Peyer's patch (tissue), 4 donors: ENCODE measurements around the gene CDC42BPG. TPM values are rescaled to one million over a fixed set of nuclear protein-coding genes. Genes with fewer than 3 reads are reported as not detected.

Source experiments
- DNase-seq, 3 donors: peaks; one replicate each; pipeline ENCODE4 v3.0.0-alpha.2; 2017 to 2019
- H3K27ac ChIP-seq, 4 donors: fragments of 200-600 bp; sonication (generic); one replicate each; pipeline ENCODE4 v1.5.1; 2016 to 2019
- H3K27me3 ChIP-seq, 2 donors: fragments of 200-600 bp; sonication (generic); one replicate each; pipeline ENCODE4 v1.5.1; 2019
- H3K36me3 ChIP-seq, 3 donors: fragments of 200-600 bp; sonication (generic); one replicate each; pipeline ENCODE4 v1.5.1; 2016 to 2019
- H3K4me1 ChIP-seq, 4 donors: fragments of 200-600 bp; sonication (generic); one replicate each; pipeline ENCODE4 v1.5.1; 2016 to 2019
- H3K4me3 ChIP-seq, 4 donors: fragments of 200-600 bp; sonication (generic); 1 replicate in 3 of 4; 2 replicates in 1 of 4; pipeline ENCODE4 v1.5.1; 2016 to 2019; ENCODE audit warnings: mild to moderate bottlenecking in 1 of 4
- H3K9me3 ChIP-seq, 4 donors: fragments of 200-600 bp; sonication (generic); one replicate each; pipeline ENCODE4 v1.5.1; 2016 to 2019; ENCODE audit warnings: mild to moderate bottlenecking in 1 of 4
- CTCF ChIP-seq, 6 experiments: fragments of 450-650 bp in 4 of 6; fragments of 200-600 bp in 2 of 6; sonication (generic) in 1 of 6; IDR thresholded peaks; one replicate each; pipeline ENCODE4 v1.5.1; 2017 to 2019; ENCODE audit warnings: antibody characterized with exemption in 6 of 6, mild to moderate bottlenecking in 3 of 6, moderate library complexity in 1 of 6
- POLR2A ChIP-seq, 2 donors: fragments of 450-650 bp; IDR thresholded peaks; one replicate each; pipeline ENCODE4 v1.5.1; 2017; ENCODE audit warnings: antibody characterized with exemption in 2 of 2, mild to moderate bottlenecking in 2 of 2, moderate library complexity in 2 of 2
- total RNA-seq, 4 donors: library from RNA; depleted of rRNA; stranded (reverse); fragments of >200 nt; gene quantifications; one replicate each; pipeline ENCODE4 v1.1.0, GENCODE V29; 2016

The CDC42BPG gene
- total RNA-seq, 4 donors from 2014 or later, result 25.6 to 78.6 (median 52.1) TPM

- DNase-seq, result no peak
- Histone ChIP-seq H3K27ac (no peak overlapping the region), H3K27me3 (no peaks in the 10 kb centered on the region), H3K9me3 (no peaks in the 10 kb centered on the region), H3K4me3 (no peak overlapping the region), H3K36me3 (peaks cover 0 to 84% (median 0%) of the 10 kb centered on the region in 3 donors), H3K4me1 (no peaks in the 10 kb centered on the region)
- no peak for TF ChIP-seq CTCF (IDR thresholded peaks at IDR 0.05)
- no peak for TF ChIP-seq POLR2A (IDR thresholded peaks at IDR 0.05)
These were observed 13.0 kb downstream of the CDC42BPG start for GRCh38 chr11:64831411-64831891.

GRCh38 chr11:64829536-64830251, 14.8 kb downstream of the CDC42BPG start:
- no peaks in the 10 kb centered on the region for H3K4me1 ChIP-seq
- no peak for DNase-seq
- no peaks in the 10 kb centered on the region for H3K9me3 ChIP-seq
- H3K4me3 ChIP-seq, result no peak overlapping the region
- TF ChIP-seq POLR2A (IDR thresholded peaks at IDR 0.05) (no peak), CTCF (IDR thresholded peaks at IDR 0.05) (no peak)
- peaks cover 0 to 77% (median 0%) of the 10 kb centered on the region in 3 donors for H3K36me3 ChIP-seq
- H3K27ac ChIP-seq, result no peak overlapping the region
- no peaks in the 10 kb centered on the region for H3K27me3 ChIP-seq

- Histone ChIP-seq H3K27ac (no peak overlapping the region), H3K36me3 (peaks cover 0 to 57% (median 0%) of the 10 kb centered on the region in 3 donors), H3K9me3 (no peaks in the 10 kb centered on the region), H3K4me1 (no peaks in the 10 kb centered on the region), H3K27me3 (no peaks in the 10 kb centered on the region), H3K4me3 (no peak overlapping the region)
- TF ChIP-seq CTCF (IDR thresholded peaks at IDR 0.05), result no peak
- TF ChIP-seq POLR2A (IDR thresholded peaks at IDR 0.05), result no peak
- DNase-seq, result no peak
These were observed 17.0 kb downstream of the CDC42BPG start for GRCh38 chr11:64827451-64827839.

- Histone ChIP-seq H3K4me1 (no peaks in the 10 kb centered on the region), H3K9me3 (no peaks in the 10 kb centered on the region), H3K27me3 (no peaks in the 10 kb centered on the region), H3K27ac (no peak overlapping the region), H3K36me3 (peaks cover 0 to 51% (median 0%) of the 10 kb centered on the region in 3 donors), H3K4me3 (no peak overlapping the region)
- TF ChIP-seq POLR2A (IDR thresholded peaks at IDR 0.05), result no peak
- no peak for TF ChIP-seq CTCF (IDR thresholded peaks at IDR 0.05)
- DNase-seq, result no peak
These were observed 17.6 kb downstream of the CDC42BPG start for GRCh38 chr11:64826578-64827450.

- Histone ChIP-seq H3K27me3 (no peaks in the 10 kb centered on the region), H3K9me3 (no peaks in the 10 kb centered on the region), H3K4me1 (no peaks in the 10 kb centered on the region), H3K36me3 (peaks cover 0 to 44% (median 0%) of the 10 kb centered on the region in 3 donors), H3K27ac (no peak overlapping the region), H3K4me3 (no peak overlapping the region)
- DNase-seq, result no peak
- TF ChIP-seq POLR2A (IDR thresholded peaks at IDR 0.05), result no peak
- no peak for TF ChIP-seq CTCF (IDR thresholded peaks at IDR 0.05)
These were observed 18.4 kb downstream of the CDC42BPG start for GRCh38 chr11:64826062-64826461.
